Prostate gland (tissue), 2 donors: ENCODE results near the gene CARNS1.

Experiments
- CTCF ChIP-seq, 4 experiments: fragments of 200-600 bp in 2 of 4; fragments of 450-650 bp in 2 of 4; sonication (generic) in 2 of 4; IDR thresholded peaks; 1 replicate in 3 of 4; 2 replicates in 1 of 4; pipeline ENCODE4 v1.5.1; 2016 to 2019; ENCODE audit warnings: antibody characterized with exemption in 4 of 4, mild to moderate bottlenecking in 2 of 4, moderate library complexity in 2 of 4
- POLR2A ChIP-seq: fragments of 450-650 bp; IDR thresholded peaks from one replicate; pipeline ENCODE4 v1.6.1; 2016; ENCODE audit warnings: antibody characterized with exemption, mild to moderate bottlenecking

- no peak for TF ChIP-seq POLR2A
- no peak for TF ChIP-seq CTCF (IDR thresholded peaks at IDR 0.05)
These were observed 17.3 kb downstream of the CARNS1 start for GRCh38 chr11:67432655-67433349.
